PC-3 (cell line): ENCODE measurements around the gene CD82. TPM values are rescaled to one million over a fixed set of nuclear protein-coding genes. Genes with fewer than 3 reads are reported as not detected.

ENCODE experiments used
- ATAC-seq: fragments of 200-7000 bp; cut with Tn5 transposase; 2 replicates; pipeline ENCODE4 v1.9.1; 2020; ENCODE audit warnings: mild to moderate bottlenecking, moderate library complexity
- BruUV-seq: library from RNA; stranded (reverse); fragments of 400-500 nt; replicated peaks from 2 replicates; lab custom pipeline; 2021; lab: Mats Ljungman, UMichigan
- CTCF ChIA-PET: fragments of 300-600 bp; sonication (Branson Sonifier 250); formaldehyde crosslinking; loops from one replicate; lab custom pipeline; 2022; ENCODE audit warnings: antibody characterized with exemption; lab: Charles Lee
- POLR2A ChIA-PET: fragments of 300-600 bp; sonication (Branson Sonifier 250); formaldehyde crosslinking; loops from one replicate; lab custom pipeline; 2022; ENCODE audit warnings: antibody characterized with exemption; ENCODE audit not compliant: unreplicated experiment; lab: Charles Lee
- DNase-seq: peaks from one replicate; pipeline ENCODE4 v3.0.0-alpha.2; 2015
- H2AFZ ChIP-seq: fragments of 300-600 bp; sonication (generic); 2 replicates; pipeline ENCODE4 v1.6.0; 2016; ENCODE audit warnings: antibody characterized with exemption, low read length
- H3F3A ChIP-seq: fragments of 300-600 bp; sonication (generic); one replicate; pipeline ENCODE4 v1.6.0; 2017; ENCODE audit warnings: antibody characterized with exemption, low read length, control low read depth, mild to moderate bottlenecking; ENCODE audit not compliant: unreplicated experiment
- H3K27ac ChIP-seq: fragments of 300-600 bp; sonication (generic); 2 replicates; pipeline ENCODE4 v1.5.1; 2016; ENCODE audit warnings: mild to moderate bottlenecking, low read length
- H3K27me3 ChIP-seq: fragments of 300-600 bp; sonication (generic); 2 replicates; pipeline ENCODE4 v1.6.1; 2016; ENCODE audit warnings: low read length, mixed read lengths
- H3K36me3 ChIP-seq: fragments of 300-600 bp; sonication (generic); 2 replicates; pipeline ENCODE4 v1.6.1; 2016; ENCODE audit warnings: low read depth, mixed run types, low read length, mixed read lengths
- H3K4me1 ChIP-seq: fragments of 300-600 bp; sonication (generic); 2 replicates; pipeline ENCODE4 v1.5.1; 2016; ENCODE audit warnings: low read length; ENCODE audit not compliant: insufficient read depth
- H3K4me2 ChIP-seq: fragments of 300-600 bp; sonication (generic); 2 replicates; pipeline ENCODE4 v1.6.0; 2016; ENCODE audit warnings: low read length
- H3K4me3 ChIP-seq: fragments of 300-600 bp; sonication (generic); 2 replicates; pipeline ENCODE4 v1.5.1; 2016; ENCODE audit warnings: mild to moderate bottlenecking, low read length, mixed read lengths
- H3K79me2 ChIP-seq: fragments of 300-600 bp; sonication (generic); 2 replicates; pipeline ENCODE4 v1.6.1; 2017; ENCODE audit warnings: low read length, mixed read lengths
- H3K9ac ChIP-seq: fragments of 300-600 bp; sonication (generic); 2 replicates; pipeline ENCODE4 v1.6.0; 2016; ENCODE audit warnings: mild to moderate bottlenecking, low read length
- H3K9me2 ChIP-seq: fragments of 300-600 bp; sonication (generic); replicated peaks from 2 replicates; pipeline ENCODE4 v1.6.1; 2016; ENCODE audit warnings: mixed run types, low read length, mixed read lengths
- H3K9me3 ChIP-seq: fragments of 300-600 bp; sonication (generic); 2 replicates; pipeline ENCODE4 v1.6.1; 2016; ENCODE audit warnings: low read length, mixed read lengths
- H4K20me1 ChIP-seq: fragments of 300-600 bp; sonication (generic); 2 replicates; pipeline ENCODE4 v1.6.1; 2016; ENCODE audit warnings: low read length, mixed read lengths
- CTCF ChIP-seq: fragments of 300-600 bp; sonication (generic); conservative IDR thresholded peaks from 2 replicates; pipeline ENCODE4 v1.5.1; 2017; ENCODE audit warnings: antibody characterized with exemption, low read depth, mild to moderate bottlenecking, low read length
- EZH2 ChIP-seq: fragments of 300-600 bp; sonication (generic); IDR thresholded peaks from one replicate; pipeline ENCODE4 v1.6.1; 2017; ENCODE audit warnings: antibody characterized with exemption, mild to moderate bottlenecking, low read length; ENCODE audit not compliant: unreplicated experiment
- EZH2phosphoT487 ChIP-seq: fragments of 300-600 bp; sonication (generic); IDR thresholded peaks from 2 replicates; pipeline ENCODE4 v1.6.1; 2018; ENCODE audit warnings: mild to moderate bottlenecking, antibody characterized with exemption, low read length, borderline replicate concordance
- intact Hi-C: fragments of 100-400 bp; cut with micrococcal nuclease; formaldehyde crosslinking; loops from 2 replicates; pipeline ENCODE4 v1.9.0; 2023
- total RNA-seq: library from RNA; depleted of rRNA; stranded (reverse); fragments of >200 nt; gene quantifications from 2 replicates; pipeline ENCODE4 v1.2.3, GENCODE V29; 2014

CD82 gene
- total RNA-seq, 1 experiment from 2014 or later: 5.0 TPM

GRCh38 chr11:44527476-44527875, 38.0 kb upstream of the CD82 start:
- H2AFZ ChIP-seq: no peak overlapping the region
- H3K27ac ChIP-seq: no peak overlapping the region
- intact Hi-C loops: no loop called here
- H3K4me2 ChIP-seq: no peak overlapping the region
- H3K9me3 ChIP-seq: no peaks in the 10 kb centered on the region
- H3K27me3 ChIP-seq: no peaks in the 10 kb centered on the region
- H3K4me3 ChIP-seq: no peak overlapping the region
- DNase-seq: no peak
- ChIA-PET POLR2A (no interaction called here), CTCF (no interaction called here)
- TF ChIP-seq EZH2 (no peak), CTCF (no peak), EZH2phosphoT487 (no peak)
- H4K20me1 ChIP-seq: no peaks in the 10 kb centered on the region
- no peaks in the 10 kb centered on the region for H3K9me2 ChIP-seq
- no peak overlapping the region for H3K9ac ChIP-seq
- no peaks in the 10 kb centered on the region for H3F3A ChIP-seq
- no peaks in the 10 kb centered on the region for H3K79me2 ChIP-seq
- H3K36me3 ChIP-seq: no peaks in the 10 kb centered on the region
- no peaks in the 10 kb centered on the region for H3K4me1 ChIP-seq
- ATAC-seq: no peak
- no TSS peak for BruUV-seq

- DNase-seq: no peak
- CTCF ChIA-PET: no interaction called here
Measured at GRCh38 chr11:44528103-44528502, 37.4 kb upstream of the CD82 start.

GRCh38 chr11:44528581-44528980, 36.9 kb upstream of the CD82 start:
- H3K9me2 ChIP-seq: no peaks in the 10 kb centered on the region
- no peak for TF ChIP-seq EZH2phosphoT487
- no peak for TF ChIP-seq EZH2
- TF ChIP-seq CTCF: no peak
- no peak for ATAC-seq
- no peak for DNase-seq
- no peaks in the 10 kb centered on the region for H3K27me3 ChIP-seq
- no peak overlapping the region for H3K27ac ChIP-seq
- H3K4me3 ChIP-seq: no peak overlapping the region
- intact Hi-C loops: no loop called here
- CTCF ChIA-PET: no interaction called here
- no TSS peak for BruUV-seq
- no peaks in the 10 kb centered on the region for H3K9me3 ChIP-seq
- H4K20me1 ChIP-seq: no peaks in the 10 kb centered on the region
- POLR2A ChIA-PET: no interaction called here
- no peak overlapping the region for H2AFZ ChIP-seq
- H3K4me1 ChIP-seq: no peaks in the 10 kb centered on the region
- H3K4me2 ChIP-seq: no peak overlapping the region
- no peaks in the 10 kb centered on the region for H3F3A ChIP-seq
- no peak overlapping the region for H3K9ac ChIP-seq
- H3K36me3 ChIP-seq: no peaks in the 10 kb centered on the region
- H3K79me2 ChIP-seq: no peaks in the 10 kb centered on the region

More at GRCh38 chr11:44528103-44528502, 37.4 kb upstream of the CD82 start:
- no peaks in the 10 kb centered on the region for H3K9me2 ChIP-seq
- no peaks in the 10 kb centered on the region for H3F3A ChIP-seq
- no peaks in the 10 kb centered on the region for H3K36me3 ChIP-seq
- POLR2A ChIA-PET: no interaction called here
- no peak overlapping the region for H3K9ac ChIP-seq
- no peak for TF ChIP-seq CTCF
- no peak for TF ChIP-seq EZH2phosphoT487
- no peak for TF ChIP-seq EZH2
- H2AFZ ChIP-seq: no peak overlapping the region
- no TSS peak for BruUV-seq
- H3K79me2 ChIP-seq: no peaks in the 10 kb centered on the region
- H3K27ac ChIP-seq: no peak overlapping the region
- H3K4me3 ChIP-seq: no peak overlapping the region
- no peak for ATAC-seq
- no peaks in the 10 kb centered on the region for H3K9me3 ChIP-seq
- H3K27me3 ChIP-seq: no peaks in the 10 kb centered on the region
- no peaks in the 10 kb centered on the region for H3K4me1 ChIP-seq
- H3K4me2 ChIP-seq: no peak overlapping the region
- H4K20me1 ChIP-seq: no peaks in the 10 kb centered on the region
- intact Hi-C loops: no loop called here
